AG09309 (cell line): ENCODE measurements around the gene ATAD2B.

ENCODE experiments used
- DNase-seq: peaks from one replicate; pipeline ENCODE4 v3.0.0-alpha.2; 2010; ENCODE audit warnings: low read depth
- H3K4me3 ChIP-seq: 2 replicates; pipeline ENCODE4 v1.5.1; 2011; ENCODE audit warnings: mild to moderate bottlenecking, low read depth, low read length, moderate library complexity; ENCODE audit not compliant: control insufficient read depth
- TF ChIP-seq, protein P1 (sequence below): IDR thresholded peaks from 2 replicates; pipeline ENCODE4 v1.5.1; 2011; ENCODE audit warnings: mild to moderate bottlenecking, low read depth, low read length, inconsistent platforms; ENCODE audit not compliant: insufficient read depth, control insufficient read depth; ENCODE audit errors: missing control alignments

The ATAD2B gene

DNA sequence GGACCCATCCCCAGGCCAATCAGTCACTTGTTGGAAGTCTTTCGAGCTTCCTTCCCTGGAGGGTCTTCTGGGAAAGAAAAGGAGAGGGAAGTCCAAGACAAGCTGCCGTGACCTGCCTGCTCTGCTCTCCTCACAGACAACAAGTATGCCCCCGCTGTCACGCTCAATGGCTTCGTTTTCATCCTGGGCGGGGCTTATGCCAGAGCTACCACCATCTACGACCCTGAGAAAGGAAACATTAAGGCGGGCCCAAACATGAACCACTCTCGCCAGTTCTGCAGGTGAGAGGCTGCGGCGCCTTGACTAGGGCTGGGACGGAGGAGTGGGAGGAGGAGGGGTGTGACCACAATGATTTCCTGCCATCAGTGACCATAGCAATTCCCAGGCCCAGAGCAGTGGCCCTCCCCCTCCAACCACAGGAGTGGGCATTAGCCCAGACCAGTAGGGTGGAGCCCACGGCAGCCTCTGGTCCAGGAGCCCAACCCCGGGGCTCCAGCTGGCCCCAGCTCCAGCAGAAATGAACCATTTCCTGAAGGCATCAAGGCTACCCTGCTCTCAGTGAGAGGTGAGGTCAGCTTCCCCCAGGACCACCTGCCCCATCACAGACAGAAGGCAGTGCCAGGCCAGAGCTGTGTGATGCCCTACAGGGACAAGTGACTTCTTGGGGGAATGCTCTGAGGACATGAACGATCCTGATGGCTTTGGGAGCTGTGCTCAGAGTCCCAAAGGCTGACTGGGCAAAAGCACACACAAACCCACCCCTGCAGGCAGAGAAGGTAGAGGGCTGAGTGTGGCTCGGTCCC, 223.1 kb downstream of the ATAD2B start:
- no peak for DNase-seq
- TF ChIP-seq, protein P1, sequence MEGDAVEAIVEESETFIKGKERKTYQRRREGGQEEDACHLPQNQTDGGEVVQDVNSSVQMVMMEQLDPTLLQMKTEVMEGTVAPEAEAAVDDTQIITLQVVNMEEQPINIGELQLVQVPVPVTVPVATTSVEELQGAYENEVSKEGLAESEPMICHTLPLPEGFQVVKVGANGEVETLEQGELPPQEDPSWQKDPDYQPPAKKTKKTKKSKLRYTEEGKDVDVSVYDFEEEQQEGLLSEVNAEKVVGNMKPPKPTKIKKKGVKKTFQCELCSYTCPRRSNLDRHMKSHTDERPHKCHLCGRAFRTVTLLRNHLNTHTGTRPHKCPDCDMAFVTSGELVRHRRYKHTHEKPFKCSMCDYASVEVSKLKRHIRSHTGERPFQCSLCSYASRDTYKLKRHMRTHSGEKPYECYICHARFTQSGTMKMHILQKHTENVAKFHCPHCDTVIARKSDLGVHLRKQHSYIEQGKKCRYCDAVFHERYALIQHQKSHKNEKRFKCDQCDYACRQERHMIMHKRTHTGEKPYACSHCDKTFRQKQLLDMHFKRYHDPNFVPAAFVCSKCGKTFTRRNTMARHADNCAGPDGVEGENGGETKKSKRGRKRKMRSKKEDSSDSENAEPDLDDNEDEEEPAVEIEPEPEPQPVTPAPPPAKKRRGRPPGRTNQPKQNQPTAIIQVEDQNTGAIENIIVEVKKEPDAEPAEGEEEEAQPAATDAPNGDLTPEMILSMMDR, result no peak

DNA sequence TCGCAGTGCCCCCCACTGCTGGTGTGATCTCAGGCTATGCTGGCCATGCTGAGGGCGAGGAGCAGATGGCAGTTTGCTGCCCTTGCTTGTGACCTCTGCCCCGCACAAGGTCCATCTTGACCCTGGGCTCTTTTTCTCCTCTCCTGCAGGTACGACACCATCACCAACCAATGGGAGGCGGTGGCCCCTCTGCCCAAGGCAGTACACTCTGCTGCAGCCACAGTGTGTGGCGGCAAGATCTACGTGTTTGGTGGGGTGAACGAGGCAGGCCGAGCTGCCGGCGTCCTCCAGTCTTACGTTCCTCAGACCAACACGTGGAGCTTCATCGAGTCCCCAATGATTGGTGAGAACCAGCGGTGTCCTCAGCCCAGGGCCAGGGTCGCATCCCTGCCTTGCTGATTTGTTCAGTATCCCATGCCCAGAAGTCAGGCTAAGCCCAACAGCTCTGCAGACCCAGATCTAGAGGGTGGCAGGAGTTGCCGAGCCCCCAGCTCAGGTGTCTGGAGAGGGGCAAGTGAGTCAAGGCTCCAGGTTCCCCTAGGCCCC, 223.8 kb downstream of the ATAD2B start:
- TF ChIP-seq, protein P1, result no peak
- DNase-seq, result no peak
- no peak overlapping the region for H3K4me3 ChIP-seq

More for the DNA sequence above, 223.1 kb downstream of the ATAD2B start:
- H3K4me3 ChIP-seq, result no peak overlapping the region

DNA sequence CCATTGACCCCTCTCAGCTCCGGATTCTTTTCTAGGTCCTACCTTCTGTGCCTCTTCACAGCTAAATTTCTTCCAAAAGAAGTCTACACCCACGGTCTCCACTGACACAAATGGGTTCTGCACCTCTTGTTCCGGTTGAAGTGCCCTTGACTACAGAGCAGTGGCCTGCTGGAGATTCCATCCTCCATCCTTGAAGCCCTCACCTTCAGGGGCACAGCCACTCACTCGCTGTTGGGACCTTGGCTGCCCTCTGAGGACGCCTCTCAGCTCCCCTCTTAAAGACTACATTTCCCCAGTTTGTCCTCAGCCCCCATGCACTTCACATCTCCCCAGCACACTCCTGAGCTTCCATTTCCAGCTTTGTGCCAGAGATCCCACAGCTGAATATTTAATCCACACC, 226.3 kb downstream of the ATAD2B start:
- no peak for DNase-seq
- TF ChIP-seq, protein P1, result no peak
- no peak overlapping the region for H3K4me3 ChIP-seq

DNA sequence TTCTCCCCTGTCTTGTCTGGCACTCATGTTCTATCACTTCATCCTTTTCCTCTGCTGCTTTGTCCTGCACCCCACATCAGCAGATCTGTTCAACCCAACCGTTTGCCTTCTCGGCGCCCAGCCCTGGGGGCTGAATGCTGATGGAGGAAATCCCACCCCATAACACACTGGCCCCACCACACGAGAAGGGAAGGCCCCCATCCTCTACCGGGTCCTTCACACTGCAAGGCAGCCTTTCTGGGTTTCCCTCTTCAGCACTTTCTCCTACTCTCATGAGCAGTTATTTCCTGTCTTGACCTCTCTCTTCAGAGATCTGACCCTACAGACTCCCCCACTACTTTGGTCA, 227.4 kb downstream of the ATAD2B start:
- DNase-seq, result no peak
- no peak overlapping the region for H3K4me3 ChIP-seq
- TF ChIP-seq, protein P1, result no peak

DNA sequence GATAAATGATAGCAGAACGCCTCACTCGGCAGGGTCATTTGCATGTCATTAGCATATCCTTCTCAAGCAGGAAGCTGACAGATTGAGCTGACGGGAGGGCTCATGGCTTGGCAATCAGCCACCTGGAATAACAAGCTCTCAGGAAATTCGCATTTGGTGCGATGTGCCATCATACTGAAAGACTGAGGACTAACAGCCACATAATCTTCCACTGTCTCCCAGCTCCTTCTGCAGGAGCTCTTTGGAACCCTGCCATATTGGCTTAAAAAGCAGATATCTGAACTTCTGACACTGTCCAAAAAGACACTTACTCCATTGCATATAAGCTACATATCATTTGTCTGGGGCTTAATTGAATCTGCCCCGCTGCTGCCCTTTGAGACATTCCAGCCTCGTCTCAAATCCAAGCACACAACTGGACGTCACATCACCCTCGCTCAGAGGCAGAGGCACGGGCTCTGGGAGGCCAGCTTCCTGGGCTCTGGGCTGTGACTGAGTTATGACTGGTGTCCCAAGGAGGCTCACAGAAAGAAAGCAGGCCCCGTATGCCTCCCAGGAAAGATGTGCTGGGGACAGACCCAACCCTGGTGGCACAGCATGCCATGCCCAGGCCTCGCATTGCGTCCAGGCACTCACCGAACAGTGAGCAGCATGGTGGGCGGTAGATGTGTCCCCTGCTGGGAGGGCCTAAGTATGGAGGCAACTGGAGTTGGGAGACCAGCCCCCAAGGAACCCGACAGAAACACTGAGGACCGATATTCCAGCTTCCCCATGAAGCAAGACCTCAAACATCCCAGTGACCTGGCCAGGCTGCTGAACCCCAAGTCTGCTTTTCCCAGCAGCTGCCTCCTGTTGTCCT, 228.0 kb downstream of the ATAD2B start:
- no peak for DNase-seq
- no peak overlapping the region for H3K4me3 ChIP-seq

More for the DNA sequence above, 228.0 kb downstream of the ATAD2B start:
- TF ChIP-seq, protein P1, result no peak
